ENCODE results near the gene ZNF529. TPM values are rescaled to one million over a fixed set of nuclear protein-coding genes. Genes with fewer than 3 reads are reported as not detected.
"Not testable (repeated sequence)": the region's sequence is repeated elsewhere in the genome, so short reads cannot be mapped to it uniquely, and the experiment has no call there.

Gene ZNF529
- polyA plus RNA-seq (2013, experiment 1 of 2; ENCODE audit: insufficient read length), result 5.2 TPM
- polyA plus RNA-seq (2013, experiment 2 of 2; ENCODE audit: insufficient read length), result 6.9 TPM

DNA sequence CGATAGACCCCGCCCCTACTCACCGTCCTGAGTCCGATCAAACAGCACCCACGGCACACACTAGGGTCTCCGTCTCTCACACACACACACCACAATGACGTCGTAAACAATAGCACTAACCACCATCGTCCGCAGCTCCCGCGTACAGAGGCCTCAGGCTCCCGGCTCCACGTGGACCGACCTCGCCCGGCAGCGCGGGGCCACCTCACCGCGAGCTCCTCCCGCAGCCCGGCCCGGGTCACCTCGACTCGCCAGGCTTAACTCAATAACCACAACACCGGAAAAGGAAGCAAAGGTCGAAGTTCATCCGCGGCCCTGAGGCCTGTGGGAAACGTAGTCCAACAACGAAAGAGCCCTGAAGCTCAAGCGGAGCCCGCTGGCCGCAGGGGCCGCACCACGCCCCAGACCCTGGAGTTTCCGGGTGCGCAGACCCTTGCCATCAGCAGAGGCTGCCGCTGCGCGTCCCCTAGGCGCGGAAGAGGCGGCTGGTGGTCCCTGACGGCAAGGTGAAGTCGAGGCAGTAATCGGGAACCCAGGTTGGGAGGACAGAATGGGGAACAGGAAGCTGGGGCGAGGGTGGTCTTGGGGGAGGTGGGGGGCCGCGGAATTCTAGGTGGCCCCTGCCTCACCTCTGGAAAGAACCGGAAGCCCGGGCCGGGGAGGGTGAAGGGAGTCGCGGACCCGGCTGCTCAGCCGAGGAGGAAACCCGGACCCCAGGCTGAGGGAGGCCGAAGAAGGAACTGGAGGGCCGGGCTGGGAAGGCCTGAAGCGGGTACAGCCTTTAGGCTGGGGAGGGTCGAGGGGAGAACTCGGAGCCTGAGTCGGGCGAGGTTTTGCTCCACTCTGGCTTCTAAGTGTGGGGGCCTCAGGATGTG is at the start of gene ZNF529:
TSS of gene ZNF529 (minus strand) at position 273 of the 875 bp plus-strand sequence. CDS start 946 bp downstream, outside the sequence.
- DNase-seq, result peak; percentile 89

GRCh38 chr19:36605877-36606478 is 32.9 kb upstream of the ZNF529 start:
- DNase-seq, result no peak

- DNase-seq, result peak; percentile 79
Measured at GRCh38 chr19:36605101-36605876, 32.2 kb upstream of the ZNF529 start, which contains the start of gene ZNF382. ZNF382 (plus strand) TSS chr19:36605313; CDS start chr19:36609915, 4,602 bp downstream.

GRCh38 chr19:36604656-36605100 is 31.6 kb upstream of the ZNF529 start:
- peak; percentile 37 for DNase-seq

- not testable (repeated sequence) for DNase-seq
Measured at GRCh38 chr19:36602681-36603080, 29.6 kb upstream of the ZNF529 start.

- DNase-seq, result no peak
Measured at GRCh38 chr19:36579255-36579654, 6.2 kb upstream of the ZNF529 start.

DNA sequence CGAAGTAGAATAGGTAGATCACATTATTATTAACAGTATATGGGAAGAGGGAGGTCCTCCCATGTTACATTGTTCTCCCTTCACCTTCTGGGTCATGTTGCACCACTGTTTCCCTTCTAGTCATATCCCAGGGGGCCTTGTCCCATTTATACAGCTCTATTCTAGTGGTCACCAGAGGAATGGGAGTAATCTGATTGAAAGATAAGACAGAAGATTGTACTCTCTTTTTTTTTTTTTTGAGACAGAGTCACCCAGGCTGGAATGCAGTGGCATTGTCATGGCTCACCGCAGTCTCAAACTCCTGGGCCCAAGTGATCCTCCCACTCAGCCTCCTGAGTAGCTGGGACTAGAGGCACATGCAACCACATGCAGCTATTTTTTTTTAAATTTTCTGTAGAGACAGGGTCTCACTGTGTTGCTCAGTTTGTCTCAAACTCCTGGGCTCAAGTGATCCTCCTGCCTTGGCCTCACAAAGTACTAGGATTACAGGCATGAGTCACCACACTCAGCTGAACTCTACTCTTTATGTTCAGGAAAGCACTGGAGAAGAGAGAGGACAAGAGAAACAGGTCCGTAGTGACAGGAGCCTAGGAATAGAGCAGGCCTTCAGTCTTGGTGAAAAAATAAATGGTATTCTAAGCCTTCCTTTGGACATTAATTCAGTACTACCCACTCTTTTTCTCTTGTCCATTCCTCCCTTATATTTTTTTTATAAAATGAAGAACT is 4.3 kb upstream of the ZNF529 start:
- no peak for DNase-seq

GRCh38 chr19:36574741-36575140 is 1.6 kb upstream of the ZNF529 start:
- DNase-seq, result no peak

- DNase-seq, result peak; percentile 4
Measured at GRCh38 chr19:36573895-36574720, 1.0 kb upstream of the ZNF529 start.

DNA sequence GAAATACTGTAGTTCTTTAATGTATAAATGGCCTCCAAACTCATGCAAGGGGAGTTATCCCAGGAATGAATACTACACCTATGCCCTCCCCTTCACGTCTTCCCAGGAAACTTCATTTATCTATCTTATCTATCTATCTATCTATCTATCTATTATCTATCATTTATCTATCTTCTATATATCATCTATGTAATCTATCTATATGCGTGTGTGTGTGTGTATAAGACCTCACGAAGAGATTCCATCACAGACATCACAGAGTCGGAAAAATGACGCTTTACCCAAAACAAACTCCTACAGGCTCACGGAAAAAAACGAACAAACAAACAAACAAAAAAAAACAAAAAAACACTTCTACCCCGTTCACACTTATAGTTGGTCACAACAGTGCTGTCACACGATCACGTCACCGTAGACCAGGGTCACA is 486 bp downstream of the ZNF529 start:
- DNase-seq, result no peak

DNA sequence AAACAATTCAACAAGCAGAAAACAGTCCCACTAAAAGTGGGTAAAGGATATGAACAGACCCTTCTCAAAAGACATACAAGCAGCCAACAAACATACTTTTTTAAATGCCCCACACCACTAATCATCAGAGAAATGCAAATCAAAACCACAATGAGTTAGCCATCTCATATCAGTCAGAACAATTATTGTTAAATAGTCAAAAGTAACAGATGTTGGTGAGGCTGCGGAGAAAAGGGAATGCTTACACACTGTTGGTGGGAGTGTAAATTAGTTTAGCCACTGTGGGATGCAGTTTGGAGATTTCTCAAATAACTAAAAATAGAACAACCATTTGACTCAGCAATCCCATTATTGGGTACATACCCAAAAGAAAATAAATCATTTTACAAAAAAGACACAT is 8.7 kb downstream of the ZNF529 start:
- no peak for DNase-seq

DNA sequence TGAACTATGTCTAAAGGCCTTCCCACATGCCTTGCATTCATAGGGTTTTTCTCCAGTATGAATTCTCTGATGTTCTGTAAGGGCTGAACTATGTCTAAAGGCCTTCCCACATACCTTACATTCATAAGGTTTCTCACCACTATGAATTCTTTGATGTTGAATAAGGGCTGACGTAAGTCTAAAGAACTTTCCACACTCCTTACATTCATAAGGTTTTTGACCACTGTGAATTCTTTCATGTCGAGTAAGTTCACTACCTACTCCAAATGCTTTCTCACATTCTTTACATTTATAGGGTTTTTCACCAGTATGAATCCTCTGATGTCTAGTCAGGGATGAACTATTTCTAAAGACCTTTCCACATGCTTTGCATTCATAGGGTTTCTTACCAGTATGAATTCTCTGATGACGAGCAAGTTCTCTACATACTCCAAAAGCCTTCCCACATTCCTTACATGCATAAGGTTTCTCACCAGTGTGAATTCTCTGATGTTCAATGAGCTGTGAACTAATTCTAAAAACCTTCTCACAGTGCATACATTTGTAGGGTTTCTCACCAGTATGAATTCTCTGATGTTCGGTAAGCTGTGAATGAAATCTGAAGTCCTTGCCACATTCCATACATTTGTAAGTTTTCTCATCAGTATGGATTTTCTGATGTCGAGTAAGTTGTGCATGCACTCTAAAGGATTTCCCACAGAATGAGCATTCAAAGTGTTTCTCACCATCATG is 25.9 kb downstream of the ZNF529 start:
- DNase-seq, result peak; percentile 6

- no peak for DNase-seq
Measured at GRCh38 chr19:36528921-36529518, 44.1 kb downstream of the ZNF529 start.

DNA sequence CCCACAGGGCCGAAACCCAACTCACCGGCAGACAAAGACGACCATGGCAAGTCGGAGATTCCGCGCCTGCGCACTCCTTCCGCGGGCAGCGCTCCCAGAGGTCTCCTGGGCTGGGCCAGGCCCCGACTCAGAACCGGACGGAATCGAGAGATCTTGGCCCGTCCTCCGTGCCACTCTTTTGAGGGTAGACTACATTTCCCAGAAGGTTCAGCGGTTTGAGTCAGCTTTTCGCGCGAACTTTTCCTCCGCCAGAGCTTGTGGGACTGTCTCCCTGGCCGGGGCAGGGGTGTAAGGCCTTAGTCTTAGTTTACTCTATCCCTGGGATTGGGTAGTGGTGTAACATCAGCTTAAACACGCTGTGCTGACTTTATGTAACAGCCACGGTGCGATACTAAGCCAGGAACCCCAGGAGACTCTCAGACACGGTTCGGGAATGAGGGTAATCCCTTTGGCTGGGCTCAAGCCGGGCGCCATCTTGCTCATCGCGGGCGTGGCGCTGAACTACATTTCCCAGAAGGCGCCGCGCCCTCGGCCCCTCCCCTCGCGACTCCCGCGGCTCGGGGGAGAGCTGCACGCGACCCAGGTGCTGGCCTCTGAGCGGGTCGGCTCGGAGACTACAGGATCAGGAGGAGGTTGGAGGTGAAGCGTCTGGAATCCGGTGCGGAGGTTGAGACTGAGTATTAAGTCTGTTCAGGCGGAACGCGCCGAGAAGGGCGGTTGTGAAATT is 44.7 kb downstream of the ZNF529 start, which contains the start of gene ZNF260:
TSS of gene ZNF260 (minus strand) at position 78 of the 727 bp plus-strand sequence. CDS start 13,033 bp downstream, outside the sequence.
- peak; percentile 98 for DNase-seq

GRCh38 chr19:36527873-36528193 is 45.3 kb downstream of the ZNF529 start:
- no peak for DNase-seq

GRCh38 chr19:36527341-36527740 is 45.8 kb downstream of the ZNF529 start:
- no peak for DNase-seq

DNA sequence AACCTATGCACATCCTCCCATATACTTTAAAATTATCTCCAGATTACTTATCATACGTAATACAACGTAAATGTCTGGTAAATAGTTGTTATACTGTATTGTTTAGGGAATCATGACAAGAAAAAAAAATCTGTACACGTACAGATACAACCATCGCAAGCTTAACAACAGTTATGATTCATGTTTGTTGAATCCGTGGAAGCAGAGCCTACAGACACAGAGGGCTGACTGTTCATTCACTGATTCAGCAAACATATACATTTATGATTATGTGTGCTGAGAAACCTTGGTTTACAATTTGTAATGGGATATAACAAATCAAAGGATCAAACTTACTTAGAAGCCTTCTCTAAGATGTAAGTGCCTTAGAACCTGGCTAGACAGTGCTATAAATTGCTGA is 46.5 kb downstream of the ZNF529 start:
- no peak for DNase-seq

- DNase-seq, result no peak
Measured at GRCh38 chr19:36524617-36525016, 48.5 kb downstream of the ZNF529 start.

DNA sequence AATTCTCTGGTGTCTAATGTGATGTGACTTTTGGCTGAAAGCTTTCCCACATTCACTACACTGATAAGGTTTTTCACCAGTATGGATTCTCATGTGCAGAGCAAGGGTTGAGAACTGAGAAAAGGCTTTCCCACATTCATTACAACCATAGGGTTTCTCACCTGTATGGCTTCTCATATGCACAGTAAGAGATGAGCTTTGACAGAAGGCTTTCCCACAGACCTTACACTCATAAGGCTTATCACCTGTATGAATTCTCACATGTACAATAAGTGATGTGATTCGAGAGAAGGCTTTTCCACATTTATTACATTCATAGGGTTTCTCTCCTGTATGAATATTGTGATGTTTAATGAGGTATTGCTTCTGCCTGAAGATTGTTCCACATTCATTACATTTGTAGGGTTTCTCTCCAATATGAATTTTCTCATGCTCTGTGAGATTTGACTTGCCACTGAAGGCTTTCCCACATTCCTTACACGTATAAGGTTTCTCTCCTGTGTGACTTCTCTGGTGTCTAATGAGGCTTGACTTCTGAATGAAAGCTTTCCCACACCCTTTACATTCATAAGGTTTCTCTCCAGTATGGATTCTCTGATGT is 59.0 kb downstream of the ZNF529 start:
- DNase-seq, result no peak

All from fibroblast of skin of scalp (primary cell).